Measurements from ENCODE around the gene RASSF5. TPM values are rescaled to one million over a fixed set of nuclear protein-coding genes. Genes with fewer than 3 reads are reported as not detected.

Gene RASSF5
- polyA plus RNA-seq, 1 of the 3 experiments (the other 2 are of a cell fraction), result 2.2 TPM

DNA sequence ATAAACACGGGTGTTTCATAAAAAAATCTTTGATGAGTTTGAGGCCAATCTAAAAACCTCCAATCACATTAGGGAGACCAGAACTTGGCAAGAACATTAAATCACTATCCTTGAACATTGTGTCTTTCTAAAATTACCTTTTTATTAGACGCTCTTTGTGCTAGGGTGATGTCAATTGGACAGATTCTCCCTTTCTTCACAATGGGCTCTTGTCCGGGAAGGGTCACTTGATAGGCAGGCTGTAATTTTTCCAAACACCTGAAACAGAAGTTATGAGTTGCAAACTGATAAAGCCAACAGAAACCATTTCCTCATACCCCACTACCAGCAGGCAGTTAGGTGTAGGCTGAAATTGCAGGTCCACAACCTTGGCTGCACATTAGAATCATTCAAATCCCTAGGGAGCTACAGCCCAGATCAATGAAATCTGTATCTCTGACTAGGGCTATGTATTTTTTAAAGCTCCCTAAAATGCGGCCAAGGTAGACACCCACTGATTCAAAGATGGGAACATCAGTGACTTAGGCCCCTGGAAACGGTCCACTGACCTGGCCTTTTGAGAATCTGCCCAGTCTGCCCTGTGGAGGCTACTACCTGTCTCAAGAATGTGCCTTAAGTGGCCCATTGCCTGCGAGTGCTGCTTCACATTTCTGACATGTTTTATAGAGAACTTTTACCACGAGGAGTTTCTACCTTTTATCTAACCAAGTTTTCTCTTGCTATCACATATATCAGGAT lies 88.4 kb downstream of the RASSF5 start:
- DNase-seq, result no peak
- Histone ChIP-seq H4K20me1 (ENCODE audit: insufficient read depth) (no peaks in the 10 kb centered on the region), H3K79me2 (ENCODE audit: insufficient read depth) (no peaks in the 10 kb centered on the region), H3K27me3 (ENCODE audit: insufficient read depth) (no peaks in the 10 kb centered on the region), H3F3A (replicated peaks; ENCODE audit: insufficient read depth) (peaks cover 5% of the 10 kb centered on the region), H3K9me2 (no peaks in the 10 kb centered on the region), H3K9me3 (no peaks in the 10 kb centered on the region), H3K4me1 (ENCODE audit: control insufficient read depth in 1 of 2, insufficient read depth in 2 of 2, low read depth in 1 of 2, low read length in 1 of 2) (peaks cover 1 to 2% of the 10 kb centered on the region in 2 experiments; a peak in 1 of 4 replicates), H3K27ac (ENCODE audit: low read depth in 2 of 2, low read length in 1 of 2) (no peak overlapping the region), H3K4me2 (no peak overlapping the region), H3K9ac (no peak overlapping the region), H2AFZ (ENCODE audit: low read depth) (no peak overlapping the region), H3K36me3 (replicated peaks in 1 of 2; ENCODE audit: control insufficient read depth in 1 of 2, insufficient read depth in 2 of 2, low read length in 1 of 2) (peaks cover 20 to 86% of the 10 kb centered on the region in 2 experiments), H3K4me3 (ENCODE audit: low read depth in 2 of 2, low read length in 1 of 2) (no peak overlapping the region)
- POLR2A ChIA-PET, result no interaction called here
- TF ChIP-seq RXRA (IDR thresholded peaks at IDR 0.05; ENCODE audit: borderline replicate concordance, low read depth) (no peak), ELF1 (IDR thresholded peaks at IDR 0.05) (no peak), TAF1 (IDR thresholded peaks at IDR 0.05; ENCODE audit: borderline replicate concordance, low read depth, low read length) (no peak), POLR2AphosphoS5 (IDR thresholded peaks at IDR 0.05; ENCODE audit: low read depth, low read length) (no peak), GABPA (IDR thresholded peaks at IDR 0.05; ENCODE audit: low read depth) (no peak), RFX5 (IDR thresholded peaks at IDR 0.05; ENCODE audit: low read length) (no peak), FOXJ3 (CRISPR knock-in tag; IDR thresholded peaks at IDR 0.05) (no peak)
- CTCF ChIA-PET, result interaction anchor here (1.4 to 2.2 kb wide), 4 partner anchors 12 to 105 kb away, joined by 4 to 9 read pairs (median 6); partner anchors contain the start of gene EIF2D
- WGBS (ENCODE audit: low lambda C conversion rate), result 93% methylated on average over 7 of the region's 7 CpGs

DNA sequence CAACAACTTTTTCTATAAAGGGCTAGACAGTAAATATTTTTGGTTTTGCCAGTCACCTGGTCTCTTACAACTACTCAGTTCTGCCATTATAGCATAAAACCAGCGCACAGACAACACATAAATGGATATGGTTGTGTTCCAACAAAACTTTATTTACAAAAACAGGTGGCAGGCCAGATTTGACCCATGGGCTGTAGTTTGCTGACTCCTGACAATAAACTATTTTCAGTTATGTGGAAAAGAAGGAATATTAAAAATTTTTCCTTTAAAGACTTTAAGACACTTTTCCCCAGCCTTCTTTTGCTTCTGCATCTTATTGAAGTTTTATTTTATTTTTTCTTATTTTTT lies 89.0 kb downstream of the RASSF5 start:
- no peak for DNase-seq
- Histone ChIP-seq H3K9ac (no peak overlapping the region), H2AFZ (ENCODE audit: low read depth) (no peak overlapping the region), H3K27ac (ENCODE audit: low read depth in 2 of 2, low read length in 1 of 2) (no peak overlapping the region), H3K9me3 (no peaks in the 10 kb centered on the region), H3K27me3 (ENCODE audit: insufficient read depth) (no peaks in the 10 kb centered on the region), H3K36me3 (replicated peaks in 1 of 2; ENCODE audit: control insufficient read depth in 1 of 2, insufficient read depth in 2 of 2, low read length in 1 of 2) (peaks cover 22 to 84% of the 10 kb centered on the region in 2 experiments), H4K20me1 (ENCODE audit: insufficient read depth) (no peaks in the 10 kb centered on the region), H3F3A (replicated peaks; ENCODE audit: insufficient read depth) (no peaks in the 10 kb centered on the region), H3K79me2 (ENCODE audit: insufficient read depth) (no peaks in the 10 kb centered on the region), H3K9me2 (no peaks in the 10 kb centered on the region), H3K4me2 (no peak overlapping the region), H3K4me3 (ENCODE audit: low read depth in 2 of 2, low read length in 1 of 2) (no peak overlapping the region), H3K4me1 (ENCODE audit: control insufficient read depth in 1 of 2, insufficient read depth in 2 of 2, low read depth in 1 of 2, low read length in 1 of 2) (0 out of 4 replicates have a peak, but pooled peaks cover 0 to 1% of the 10 kb centered on the region in 2 experiments)
- ChIA-PET CTCF (interaction anchor here (1.0 to 2.2 kb wide), 4 partner anchors 12 to 117 kb away, joined by 3 to 9 read pairs (median 4); partner anchors contain the start of gene EIF2D), POLR2A (no interaction called here)
- TF ChIP-seq TCF12 (IDR thresholded peaks at IDR 0.05) (no peak), FOSL2 (IDR thresholded peaks at IDR 0.05; ENCODE audit: borderline replicate concordance, low read depth) (no peak), JUND (IDR thresholded peaks at IDR 0.05) (no peak), FOXJ3 (CRISPR knock-in tag; IDR thresholded peaks at IDR 0.05) (no peak), CHD2 (IDR thresholded peaks at IDR 0.05; ENCODE audit: low read length, partially characterized antibody) (no peak), RCOR1 (IDR thresholded peaks at IDR 0.05; ENCODE audit: low read length) (no peak), EZH2phosphoT487 (IDR thresholded peaks at IDR 0.05; ENCODE audit: borderline replicate concordance, low read depth) (no peak), FOXM1 (IDR thresholded peaks at IDR 0.05; ENCODE audit: low read depth) (no peak), EP300 (IDR thresholded peaks at IDR 0.05; ENCODE audit: borderline replicate concordance in 1 of 2, low read depth in 1 of 2, low read length in 1 of 2) (no peak), GATA2 (CRISPR knock-in tag; IDR thresholded peaks at IDR 0.05) (no peak), IRF3 (IDR thresholded peaks at IDR 0.05; ENCODE audit: low read depth, low read length) (no peak), MEF2A (IDR thresholded peaks at IDR 0.05; ENCODE audit: borderline replicate concordance, low read depth) (no peak)
- TF ChIP-seq, protein P1, sequence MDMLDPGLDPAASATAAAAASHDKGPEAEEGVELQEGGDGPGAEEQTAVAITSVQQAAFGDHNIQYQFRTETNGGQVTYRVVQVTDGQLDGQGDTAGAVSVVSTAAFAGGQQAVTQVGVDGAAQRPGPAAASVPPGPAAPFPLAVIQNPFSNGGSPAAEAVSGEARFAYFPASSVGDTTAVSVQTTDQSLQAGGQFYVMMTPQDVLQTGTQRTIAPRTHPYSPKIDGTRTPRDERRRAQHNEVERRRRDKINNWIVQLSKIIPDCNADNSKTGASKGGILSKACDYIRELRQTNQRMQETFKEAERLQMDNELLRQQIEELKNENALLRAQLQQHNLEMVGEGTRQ (IDR thresholded peaks at IDR 0.05; ENCODE audit: borderline replicate concordance, low read depth, low read length), result no peak
- TF ChIP-seq, protein P2, sequence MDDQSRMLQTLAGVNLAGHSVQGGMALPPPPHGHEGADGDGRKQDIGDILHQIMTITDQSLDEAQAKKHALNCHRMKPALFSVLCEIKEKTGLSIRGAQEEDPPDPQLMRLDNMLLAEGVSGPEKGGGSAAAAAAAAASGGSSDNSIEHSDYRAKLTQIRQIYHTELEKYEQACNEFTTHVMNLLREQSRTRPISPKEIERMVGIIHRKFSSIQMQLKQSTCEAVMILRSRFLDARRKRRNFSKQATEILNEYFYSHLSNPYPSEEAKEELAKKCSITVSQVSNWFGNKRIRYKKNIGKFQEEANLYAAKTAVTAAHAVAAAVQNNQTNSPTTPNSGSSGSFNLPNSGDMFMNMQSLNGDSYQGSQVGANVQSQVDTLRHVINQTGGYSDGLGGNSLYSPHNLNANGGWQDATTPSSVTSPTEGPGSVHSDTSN (IDR thresholded peaks at IDR 0.05), result no peak
- WGBS (ENCODE audit: low lambda C conversion rate), result 100% methylated on average over 1 of the region's 1 CpG
